MM.1S (cell line): ENCODE measurements around the gene CSRNP3.

Source experiments
- DNase-seq: peaks from one replicate; pipeline ENCODE4 v3.0.0-alpha.2; 2015
- H2AFZ ChIP-seq: fragments of 300-600 bp; sonication (generic); 2 replicates; pipeline ENCODE4 v1.6.0; 2016; ENCODE audit warnings: antibody characterized with exemption, low read length
- H3F3A ChIP-seq: fragments of 300-600 bp; sonication (generic); 2 replicates; pipeline ENCODE4 v1.6.1; 2016; ENCODE audit warnings: mild to moderate bottlenecking, antibody characterized with exemption, low read length, moderate library complexity, mixed read lengths; ENCODE audit not compliant: insufficient read depth
- H3K27ac ChIP-seq: fragments of 300-600 bp; sonication (generic); 2 replicates; pipeline ENCODE4 v1.5.1; 2016; ENCODE audit warnings: mild to moderate bottlenecking, low read length
- H3K27me3 ChIP-seq: fragments of 300-600 bp; sonication (generic); replicated peaks from 2 replicates; pipeline ENCODE4 v1.6.0; 2016; ENCODE audit warnings: low read length; ENCODE audit not compliant: insufficient read depth
- H3K36me3 ChIP-seq: fragments of 300-600 bp; sonication (generic); replicated peaks from 2 replicates; pipeline ENCODE4 v1.6.1; 2016; ENCODE audit warnings: mild to moderate bottlenecking, low read length, mixed read lengths; ENCODE audit not compliant: insufficient read depth
- H3K4me1 ChIP-seq: fragments of 300-600 bp; sonication (generic); 2 replicates; pipeline ENCODE4 v1.6.1; 2016; ENCODE audit warnings: low read length, mixed read lengths
- H3K4me2 ChIP-seq: fragments of 300-600 bp; sonication (generic); 2 replicates; pipeline ENCODE4 v1.6.0; 2016; ENCODE audit warnings: low read depth, low read length
- H3K4me3 ChIP-seq: fragments of 300-600 bp; sonication (generic); 2 replicates; pipeline ENCODE4 v1.5.1; 2016; ENCODE audit warnings: low read length, mixed read lengths
- H3K79me2 ChIP-seq: fragments of 300-600 bp; sonication (generic); 2 replicates; pipeline ENCODE4 v1.6.1; 2016; ENCODE audit warnings: mixed run types, low read length, mixed read lengths
- H3K9ac ChIP-seq: fragments of 300-600 bp; sonication (generic); 2 replicates; pipeline ENCODE4 v1.6.1; 2016; ENCODE audit warnings: low read length, mixed read lengths
- H3K9me2 ChIP-seq: fragments of 300-600 bp; sonication (generic); replicated peaks from 2 replicates; pipeline ENCODE4 v1.6.1; 2016; ENCODE audit warnings: mild to moderate bottlenecking, low read length, mixed read lengths; ENCODE audit not compliant: insufficient read depth
- H3K9me3 ChIP-seq: fragments of 300-600 bp; sonication (generic); replicated peaks from 2 replicates; pipeline ENCODE4 v1.6.1; 2016; ENCODE audit warnings: mild to moderate bottlenecking, low read length, mixed read lengths; ENCODE audit not compliant: insufficient read depth
- H4K20me1 ChIP-seq: fragments of 300-600 bp; sonication (generic); 2 replicates; pipeline ENCODE4 v1.6.1; 2016; ENCODE audit warnings: mild to moderate bottlenecking, low read length, moderate library complexity, mixed read lengths; ENCODE audit not compliant: insufficient read depth
- EZH2 ChIP-seq: fragments of 300-600 bp; sonication (generic); optimal IDR thresholded peaks from 2 replicates; pipeline ENCODE3; 2017; ENCODE audit warnings: low read depth, mild to moderate bottlenecking, antibody characterized with exemption, low read length, mixed read lengths
- EZH2phosphoT487 ChIP-seq: fragments of 300-600 bp; sonication (generic); IDR thresholded peaks from 2 replicates; pipeline ENCODE4 v1.6.1; 2018; ENCODE audit warnings: antibody characterized with exemption, low read length
- TF ChIP-seq, protein P1 (sequence below): fragments of 300-600 bp; sonication (generic); IDR thresholded peaks from 2 replicates; pipeline ENCODE4 v1.5.1; 2016; ENCODE audit warnings: antibody characterized with exemption, low read length, mixed read lengths

The CSRNP3 gene

DNA sequence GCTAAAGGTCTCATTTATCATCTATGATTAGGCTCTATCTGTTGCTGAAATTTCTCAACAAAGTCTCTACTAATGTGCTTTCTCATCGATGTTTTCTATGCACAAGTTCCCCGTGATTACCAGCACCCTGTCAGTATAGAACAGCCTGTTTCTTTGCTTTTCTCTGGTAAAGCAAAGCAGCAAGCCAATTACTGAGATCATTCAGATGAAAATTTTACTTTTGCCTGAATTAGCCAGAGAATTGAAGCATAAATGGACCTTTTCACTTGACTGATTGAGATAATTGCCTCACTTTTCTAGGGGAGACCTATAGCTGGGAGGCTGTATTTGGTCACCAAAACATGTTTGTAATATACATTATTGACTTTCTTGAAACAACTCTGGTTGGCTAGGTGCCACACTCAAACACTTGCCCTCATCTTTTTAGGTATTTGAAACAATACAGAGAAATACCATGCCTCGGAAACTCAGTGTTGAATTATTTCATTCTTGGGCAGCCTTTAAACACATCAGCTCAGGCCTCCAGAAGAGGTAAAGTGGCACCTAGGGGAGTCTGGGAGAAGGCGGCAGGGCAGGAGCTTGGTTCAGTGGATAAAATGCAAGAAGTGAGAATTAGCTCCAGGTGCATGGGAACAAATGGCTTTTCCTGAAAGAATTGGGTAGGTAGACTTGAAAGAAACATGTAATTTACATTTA is 228.4 kb downstream of the CSRNP3 start:
- Histone ChIP-seq H3K27ac (no peak overlapping the region), H3K9me2 (no peaks in the 10 kb centered on the region), H3K4me2 (no peak overlapping the region), H3K79me2 (no peaks in the 10 kb centered on the region), H3K9ac (no peak overlapping the region), H3F3A (no peaks in the 10 kb centered on the region), H3K9me3 (no peaks in the 10 kb centered on the region), H3K4me3 (no peak overlapping the region), H4K20me1 (no peaks in the 10 kb centered on the region), H3K4me1 (peaks cover 23% of the 10 kb centered on the region), H3K27me3 (no peaks in the 10 kb centered on the region), H2AFZ (peak overlapping the region; percentile 83), H3K36me3 (no peaks in the 10 kb centered on the region)
- DNase-seq: no peak
- no peak for TF ChIP-seq EZH2
- TF ChIP-seq, protein P1, sequence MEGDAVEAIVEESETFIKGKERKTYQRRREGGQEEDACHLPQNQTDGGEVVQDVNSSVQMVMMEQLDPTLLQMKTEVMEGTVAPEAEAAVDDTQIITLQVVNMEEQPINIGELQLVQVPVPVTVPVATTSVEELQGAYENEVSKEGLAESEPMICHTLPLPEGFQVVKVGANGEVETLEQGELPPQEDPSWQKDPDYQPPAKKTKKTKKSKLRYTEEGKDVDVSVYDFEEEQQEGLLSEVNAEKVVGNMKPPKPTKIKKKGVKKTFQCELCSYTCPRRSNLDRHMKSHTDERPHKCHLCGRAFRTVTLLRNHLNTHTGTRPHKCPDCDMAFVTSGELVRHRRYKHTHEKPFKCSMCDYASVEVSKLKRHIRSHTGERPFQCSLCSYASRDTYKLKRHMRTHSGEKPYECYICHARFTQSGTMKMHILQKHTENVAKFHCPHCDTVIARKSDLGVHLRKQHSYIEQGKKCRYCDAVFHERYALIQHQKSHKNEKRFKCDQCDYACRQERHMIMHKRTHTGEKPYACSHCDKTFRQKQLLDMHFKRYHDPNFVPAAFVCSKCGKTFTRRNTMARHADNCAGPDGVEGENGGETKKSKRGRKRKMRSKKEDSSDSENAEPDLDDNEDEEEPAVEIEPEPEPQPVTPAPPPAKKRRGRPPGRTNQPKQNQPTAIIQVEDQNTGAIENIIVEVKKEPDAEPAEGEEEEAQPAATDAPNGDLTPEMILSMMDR: no peak
- TF ChIP-seq EZH2phosphoT487: no peak

DNA sequence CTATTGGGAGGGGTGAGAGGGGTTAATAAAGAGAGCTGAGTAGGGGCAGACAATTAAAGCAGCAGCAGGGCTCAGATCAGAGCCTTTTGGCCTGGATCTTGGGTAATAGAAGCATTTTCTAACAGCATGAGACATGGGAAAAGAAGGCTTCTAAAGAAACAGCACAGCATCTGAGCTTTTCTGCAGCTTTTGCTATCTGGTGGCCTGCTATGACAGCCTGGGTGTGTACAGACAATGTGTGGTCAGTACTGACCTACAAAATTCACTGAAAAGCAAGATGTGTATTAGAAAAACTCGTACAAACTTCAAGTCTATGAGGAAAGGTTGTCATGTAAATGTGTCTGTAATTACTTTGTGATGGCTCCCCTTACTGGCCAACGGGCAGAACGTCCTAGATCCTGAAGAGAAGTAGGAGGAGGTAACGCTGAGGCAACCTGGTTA is 229.0 kb downstream of the CSRNP3 start:
- H3F3A ChIP-seq: no peaks in the 10 kb centered on the region
- H2AFZ ChIP-seq: peak overlapping the region; percentile 83
- no peaks in the 10 kb centered on the region for H3K9me3 ChIP-seq
- DNase-seq: peak; percentile 65
- no peaks in the 10 kb centered on the region for H3K79me2 ChIP-seq
- H3K9me2 ChIP-seq: no peaks in the 10 kb centered on the region
- no peak overlapping the region for H3K27ac ChIP-seq
- TF ChIP-seq, protein P1: peak; percentile 57
- no peak for TF ChIP-seq EZH2phosphoT487
- H3K9ac ChIP-seq: no peak overlapping the region; the same call in 1 of the 2 replicates
- H3K36me3 ChIP-seq: no peaks in the 10 kb centered on the region
- H3K4me2 ChIP-seq: 0 out of 2 replicates have a peak overlapping the region, but pooled peaks have one; percentile 36
- H3K4me1 ChIP-seq: peaks cover 23% of the 10 kb centered on the region
- H4K20me1 ChIP-seq: no peaks in the 10 kb centered on the region
- no peak overlapping the region for H3K4me3 ChIP-seq
- H3K27me3 ChIP-seq: no peaks in the 10 kb centered on the region

DNA sequence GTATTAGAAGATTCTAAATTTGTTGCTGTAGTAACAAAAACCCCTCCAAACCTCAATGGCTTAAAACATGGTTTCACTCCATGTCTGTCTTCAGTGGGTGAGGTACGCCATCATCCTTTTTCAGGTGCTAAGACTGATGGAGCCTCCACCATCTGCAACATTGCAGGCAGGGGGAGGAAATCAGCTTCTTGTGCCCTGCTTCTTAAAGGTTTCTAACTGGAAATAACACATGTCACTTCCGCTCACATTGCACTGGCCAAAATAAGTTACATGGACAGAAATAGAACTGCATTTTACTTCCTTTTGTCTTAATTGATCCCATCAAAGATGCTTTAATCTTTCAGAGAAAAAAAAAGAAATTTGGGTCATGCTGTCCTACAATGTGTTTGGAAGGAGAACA is 230.4 kb downstream of the CSRNP3 start:
- H3K4me3 ChIP-seq: no peak overlapping the region
- peak; percentile 80 for DNase-seq
- H3K27me3 ChIP-seq: no peaks in the 10 kb centered on the region
- no peak overlapping the region for H3K9ac ChIP-seq
- H3K4me2 ChIP-seq: peak overlapping the region; percentile 38
- H3K27ac ChIP-seq: peak overlapping the region; percentile 28; the same call in 1 of the 2 replicates
- H3K36me3 ChIP-seq: no peaks in the 10 kb centered on the region
- no peaks in the 10 kb centered on the region for H3F3A ChIP-seq
- H3K9me3 ChIP-seq: no peaks in the 10 kb centered on the region
- H2AFZ ChIP-seq: peak overlapping the region; percentile 29
- no peaks in the 10 kb centered on the region for H3K9me2 ChIP-seq
- TF ChIP-seq EZH2: no peak
- TF ChIP-seq, protein P1: 0 out of 2 replicates have a peak, but pooled peaks have one; percentile 7
- no peak for TF ChIP-seq EZH2phosphoT487
- no peaks in the 10 kb centered on the region for H4K20me1 ChIP-seq
- H3K4me1 ChIP-seq: peaks cover 23% of the 10 kb centered on the region
- H3K79me2 ChIP-seq: no peaks in the 10 kb centered on the region
